Natural killer cell treated with Interleukin-12 subunit alpha and Interleukin-12 subunit beta and Interleukin-15 and Interleukin-18, amount 100 ng/mL, for 72 hours (primary cell): Measurements from ENCODE around the gene WDFY2. TPM values are rescaled to one million over a fixed set of nuclear protein-coding genes. Genes with fewer than 3 reads are reported as not detected.
A peak's percentile ranks its signal among the peaks of the same experiment; 100 is the strongest.

Source experiments
- ATAC-seq, 2 donors: fragments of 150-1000 bp; cut with Tn5 transposase in 1 of 2; sonication (Bioruptor Pico), chemical (Tn5 transposase) in 1 of 2; 2 replicates each; pipeline ENCODE4 v1.10.0; 2021
- DNase-seq: peaks from one replicate; pipeline ENCODE4 v3.0.0; 2022; ENCODE audit warnings: low spot score
- H3K27ac Mint-ChIP-seq, 2 donors: 1 replicate in 1 of 2; 2 replicates in 1 of 2; pipeline ENCODE4 v1.8.0; 2022; ENCODE audit warnings: mixed read lengths in 2 of 2, mild to moderate bottlenecking in 1 of 2, moderate library complexity in 1 of 2
- H3K27me3 Mint-ChIP-seq, 2 donors: 1 replicate in 1 of 2; 2 replicates in 1 of 2; pipeline ENCODE4 v1.8.0; 2022; ENCODE audit warnings: mixed read lengths in 2 of 2
- H3K36me3 Mint-ChIP-seq: one replicate; pipeline ENCODE4 v1.8.0; 2022; ENCODE audit warnings: mixed read lengths
- H3K4me1 Mint-ChIP-seq, 2 donors: 1 replicate in 1 of 2; 2 replicates in 1 of 2; pipeline ENCODE4 v1.8.0; 2022; ENCODE audit warnings: low read depth in 2 of 2, mixed read lengths in 2 of 2, mild to moderate bottlenecking in 1 of 2
- H3K4me3 Mint-ChIP-seq: one replicate; pipeline ENCODE4 v1.8.0; 2022; ENCODE audit warnings: mixed read lengths
- H3K9me3 Mint-ChIP-seq: 2 replicates; pipeline ENCODE4 v1.8.0; 2022; ENCODE audit warnings: mixed read lengths
- total RNA-seq, 2 donors: library from RNA; stranded (reverse); gene quantifications; one replicate each; pipeline ENCODE4 v1.2.3, GENCODE V29; 2022

Gene WDFY2
- total RNA-seq, 2 donors from 2014 or later, result 9.3 to 12.1 TPM

DNA sequence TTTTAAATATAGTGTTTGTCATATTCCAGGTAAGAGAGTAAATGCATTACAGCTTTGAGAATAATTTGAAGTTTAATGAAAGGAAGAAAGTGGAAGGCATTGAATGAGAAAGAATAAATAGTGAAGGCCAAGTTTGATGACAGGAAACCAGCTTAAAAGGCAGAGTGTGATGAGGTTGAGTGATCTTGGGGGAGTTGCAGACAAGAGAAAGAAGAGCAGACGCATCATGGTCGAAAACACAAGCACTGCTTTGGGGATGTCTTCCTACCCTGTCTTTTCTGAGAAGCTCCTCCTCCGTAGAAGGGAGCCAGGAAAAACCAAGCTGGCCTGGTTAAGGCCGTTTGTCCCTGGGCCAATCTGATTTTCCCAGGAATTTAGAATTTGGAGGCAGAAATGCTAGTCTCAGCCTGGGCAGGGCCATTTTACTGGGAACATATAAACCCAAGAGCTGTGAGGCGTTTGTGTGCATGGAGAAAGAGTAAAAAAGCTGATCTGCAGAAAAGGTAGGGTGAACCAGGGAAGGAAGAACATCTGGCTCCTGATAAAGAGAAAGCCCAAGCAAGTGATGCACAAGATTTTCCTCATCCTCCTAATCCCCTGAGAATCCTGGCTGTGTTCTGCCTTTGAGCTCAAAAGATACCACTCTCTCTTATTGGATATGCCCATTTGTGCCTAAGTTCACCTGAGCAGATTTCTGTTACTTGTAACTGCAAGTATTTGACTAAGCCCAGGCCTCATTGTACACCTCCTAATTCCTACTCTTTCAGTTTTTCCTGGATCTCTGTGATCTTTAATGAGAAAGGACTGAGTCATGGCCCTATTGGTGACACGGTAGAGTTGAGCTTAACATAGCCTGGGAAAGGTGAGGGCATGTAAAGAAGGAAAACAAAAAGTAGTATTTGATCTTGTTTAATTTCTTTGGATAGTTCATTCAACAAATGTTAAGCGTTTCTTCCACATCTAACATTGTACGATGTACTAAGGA is 80.0 kb downstream of the WDFY2 start:
- ATAC-seq, result no peak
- peaks cover 0 to 15% of the 10 kb centered on the region in 2 donors for H3K4me1 Mint-ChIP-seq
- H3K9me3 Mint-ChIP-seq, result no peaks in the 10 kb centered on the region
- peak overlapping the region in 1 of 2 donors; percentile 21 for H3K27ac Mint-ChIP-seq
- no peaks in the 10 kb centered on the region for H3K27me3 Mint-ChIP-seq
- no peaks in the 10 kb centered on the region for H3K36me3 Mint-ChIP-seq
- H3K4me3 Mint-ChIP-seq, result no peak overlapping the region
- DNase-seq, result no peak

- Mint-ChIP-seq H3K27ac (no peak overlapping the region), H3K36me3 (no peaks in the 10 kb centered on the region), H3K4me1 (peaks cover 7 to 21% of the 10 kb centered on the region in 2 donors), H3K4me3 (no peak overlapping the region), H3K9me3 (no peaks in the 10 kb centered on the region), H3K27me3 (no peaks in the 10 kb centered on the region)
- no peak for ATAC-seq
- no peak for DNase-seq
Measured at GRCh38 chr13:51665456-51665855, 81.2 kb downstream of the WDFY2 start.

DNA sequence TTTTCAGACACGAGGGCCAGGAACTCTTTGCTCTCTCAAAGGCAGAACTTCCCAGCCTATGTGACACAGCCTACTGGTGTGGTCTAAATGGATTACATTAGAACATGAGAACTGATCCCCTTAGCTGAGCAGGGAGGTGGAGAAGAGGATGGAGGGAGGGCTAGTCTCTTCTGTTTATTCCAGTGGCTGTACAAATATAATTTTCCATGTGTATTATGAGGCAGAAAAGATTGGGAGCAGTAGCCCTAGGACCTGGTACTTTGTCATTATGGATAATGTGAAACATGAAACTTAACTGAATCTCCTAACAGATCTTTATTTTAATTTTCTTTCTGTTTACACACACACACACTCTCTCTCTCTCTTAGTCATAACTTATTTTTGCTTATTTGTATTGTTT is 82.1 kb downstream of the WDFY2 start:
- peaks cover 7 to 22% of the 10 kb centered on the region in 2 donors for H3K4me1 Mint-ChIP-seq
- H3K4me3 Mint-ChIP-seq, result no peak overlapping the region
- H3K36me3 Mint-ChIP-seq, result no peaks in the 10 kb centered on the region
- peak overlapping the region in 1 of 2 donors; percentile 26 for H3K27ac Mint-ChIP-seq
- H3K9me3 Mint-ChIP-seq, result no peaks in the 10 kb centered on the region
- ATAC-seq, result no peak
- no peaks in the 10 kb centered on the region for H3K27me3 Mint-ChIP-seq
- DNase-seq, result no peak

DNA sequence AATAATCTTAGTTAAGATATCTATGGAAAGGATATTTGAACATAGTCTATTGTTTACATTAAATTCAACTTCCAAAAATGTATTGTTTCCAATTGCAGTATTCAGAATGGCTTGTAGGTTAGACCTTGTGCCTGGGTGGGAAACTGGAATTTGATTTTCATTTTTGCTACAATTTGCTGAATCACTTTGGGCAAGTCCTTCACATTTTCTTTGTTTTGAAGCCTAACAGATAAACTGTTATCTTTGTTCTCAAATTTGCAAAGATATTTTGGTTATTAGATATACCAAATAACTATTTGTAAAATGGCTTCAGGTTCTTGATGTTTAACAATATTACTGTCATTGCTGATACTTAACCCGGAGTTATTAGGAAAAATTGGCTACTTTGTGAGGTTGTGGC is 82.6 kb downstream of the WDFY2 start:
- ATAC-seq, result no peak
- H3K27ac Mint-ChIP-seq, result no peak overlapping the region

DNA sequence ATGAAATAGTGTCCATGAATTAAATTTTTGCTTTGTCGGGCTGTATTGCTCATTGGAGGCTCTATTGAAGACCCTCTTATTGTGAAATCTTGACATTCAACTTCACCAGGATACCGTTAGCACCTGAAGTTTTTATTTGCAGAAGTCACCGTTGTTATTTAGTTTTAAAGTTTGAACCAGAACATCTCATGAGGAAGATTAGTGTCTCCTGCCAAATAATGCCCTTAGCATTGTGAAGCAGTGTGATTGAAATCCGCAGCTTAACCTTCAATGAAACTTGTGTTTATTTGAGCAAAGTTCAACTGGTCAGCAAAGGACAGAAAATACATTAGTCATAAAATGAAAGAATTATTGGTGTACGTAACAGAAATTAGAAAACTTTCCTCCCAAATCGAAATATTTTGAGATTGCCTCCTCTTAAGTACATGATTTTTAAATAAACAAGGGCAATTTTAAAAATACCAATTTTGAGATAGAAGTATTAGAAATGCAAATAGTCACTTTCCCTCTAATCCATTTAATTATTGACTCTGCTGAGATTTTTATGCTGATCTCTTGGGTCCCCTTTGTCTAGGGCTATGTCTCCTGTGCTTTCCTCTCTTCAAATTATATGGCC is 84.4 kb downstream of the WDFY2 start:
- Mint-ChIP-seq H3K27ac (no peak overlapping the region), H3K4me3 (no peak overlapping the region), H3K27me3 (no peaks in the 10 kb centered on the region), H3K9me3 (peaks cover 6% of the 10 kb centered on the region), H3K4me1 (peaks cover 22 to 33% of the 10 kb centered on the region in 2 donors), H3K36me3 (peaks cover 5% of the 10 kb centered on the region)
- ATAC-seq (no peak), DNase-seq (no peak)

More for the DNA sequence above, 82.6 kb downstream of the WDFY2 start:
- no peak for DNase-seq
- H3K36me3 Mint-ChIP-seq, result no peaks in the 10 kb centered on the region
- H3K27me3 Mint-ChIP-seq, result no peaks in the 10 kb centered on the region
- H3K4me3 Mint-ChIP-seq, result no peak overlapping the region
- peaks cover 7 to 23% of the 10 kb centered on the region in 2 donors for H3K4me1 Mint-ChIP-seq
- no peaks in the 10 kb centered on the region for H3K9me3 Mint-ChIP-seq

GRCh38 chr13:51673165-51673564 is 88.9 kb downstream of the WDFY2 start:
- Mint-ChIP-seq H3K9me3 (peaks cover 6% of the 10 kb centered on the region), H3K27ac (peak overlapping the region in 1 of 2 donors; percentile 4), H3K27me3 (no peaks in the 10 kb centered on the region), H3K4me3 (peak overlapping the region; percentile 23), H3K4me1 (peaks cover 25 to 27% of the 10 kb centered on the region in 2 donors), H3K36me3 (peaks cover 5% of the 10 kb centered on the region)
- no peak for DNase-seq
- no peak for ATAC-seq

DNA sequence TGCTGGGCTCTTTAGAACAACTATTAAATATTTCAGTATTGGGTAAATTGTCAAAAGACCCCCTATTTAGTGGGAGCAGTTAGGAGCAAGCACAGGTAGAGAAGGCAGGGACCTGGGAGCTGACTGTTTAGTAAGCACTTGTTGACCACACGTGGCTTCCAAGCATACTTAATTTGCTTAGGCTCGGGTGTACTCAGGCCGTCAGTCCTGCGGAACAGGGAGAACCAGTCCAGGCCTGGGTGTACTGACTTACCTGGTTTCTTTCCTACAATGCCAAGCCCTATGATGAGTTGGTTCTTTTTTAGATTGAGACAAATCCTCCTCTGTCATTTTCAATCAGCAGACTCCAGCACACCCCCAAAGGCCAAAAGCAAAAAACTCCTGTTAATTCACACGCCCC is 90.0 kb downstream of the WDFY2 start:
- Mint-ChIP-seq H3K36me3 (peaks cover 5% of the 10 kb centered on the region), H3K27ac (peak overlapping the region in 1 of 2 donors; percentile 44), H3K9me3 (peaks cover 6% of the 10 kb centered on the region), H3K4me1 (peaks cover 25 to 27% of the 10 kb centered on the region in 2 donors), H3K27me3 (no peaks in the 10 kb centered on the region), H3K4me3 (no peak overlapping the region)
- DNase-seq, result no peak
- no peak for ATAC-seq

DNA sequence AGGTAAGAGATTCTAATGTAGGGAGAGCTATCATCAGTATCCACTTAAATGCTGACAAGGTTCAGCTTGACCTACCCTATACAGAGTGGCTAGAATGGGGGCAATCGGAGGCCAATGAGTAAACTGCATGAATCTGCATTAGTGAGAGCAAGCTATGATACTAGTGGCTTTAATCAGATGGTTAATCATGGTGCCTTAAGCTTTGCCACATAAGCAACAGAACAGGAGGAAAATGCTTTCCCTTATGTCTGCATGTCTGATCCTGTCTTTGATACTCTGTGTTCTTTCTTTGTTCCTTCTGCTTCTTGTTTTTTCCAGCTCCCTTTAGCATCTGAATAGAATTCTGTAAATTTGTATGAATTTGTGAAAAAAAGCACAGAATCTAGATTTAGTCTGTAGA is 91.1 kb downstream of the WDFY2 start:
- H3K27me3 Mint-ChIP-seq, result no peaks in the 10 kb centered on the region
- H3K36me3 Mint-ChIP-seq, result peaks cover 5% of the 10 kb centered on the region

DNA sequence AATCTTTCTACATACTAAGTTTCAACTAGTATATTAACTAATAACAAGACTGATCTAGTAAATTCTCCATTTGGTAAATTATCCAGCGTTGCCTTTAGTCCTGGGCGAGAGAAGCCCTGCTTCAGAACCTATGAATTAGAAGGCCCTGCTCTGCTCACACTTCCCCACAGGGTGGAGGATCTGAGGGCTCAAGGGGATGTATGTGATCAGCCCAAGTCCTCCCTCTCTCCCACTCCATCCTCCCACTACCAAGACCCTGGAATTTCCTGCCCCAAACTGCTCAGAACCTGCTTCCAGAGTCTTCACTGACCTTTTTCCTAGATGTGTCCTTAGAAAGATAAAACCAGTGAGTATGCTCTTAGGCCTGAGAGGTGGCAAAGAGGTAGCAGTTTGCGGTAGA is 91.6 kb downstream of the WDFY2 start:
- ATAC-seq, result no peak
- peaks cover 5% of the 10 kb centered on the region for H3K36me3 Mint-ChIP-seq
- peaks cover 6% of the 10 kb centered on the region for H3K9me3 Mint-ChIP-seq
- no peaks in the 10 kb centered on the region for H3K27me3 Mint-ChIP-seq
- H3K4me1 Mint-ChIP-seq, result peaks cover 19 to 20% of the 10 kb centered on the region in 2 donors
- H3K27ac Mint-ChIP-seq, result peak overlapping the region in 1 of 2 donors; percentile 44
- H3K4me3 Mint-ChIP-seq, result no peak overlapping the region
- DNase-seq, result no peak

More for the DNA sequence above, 91.1 kb downstream of the WDFY2 start:
- no peak for DNase-seq
- Mint-ChIP-seq H3K4me3 (no peak overlapping the region), H3K4me1 (peaks cover 19 to 20% of the 10 kb centered on the region in 2 donors), H3K27ac (peak overlapping the region in 1 of 2 donors; percentile 44), H3K9me3 (peaks cover 6% of the 10 kb centered on the region)
- ATAC-seq, result no peak

GRCh38 chr13:51676739-51677138 is 92.5 kb downstream of the WDFY2 start:
- DNase-seq, result no peak
- H3K4me3 Mint-ChIP-seq, result no peak overlapping the region
- ATAC-seq, result no peak
- H3K27ac Mint-ChIP-seq, result peak overlapping the region in 1 of 2 donors; percentile 26
- peaks cover 20% of the 10 kb centered on the region in 2 donors for H3K4me1 Mint-ChIP-seq
- peaks cover 6% of the 10 kb centered on the region for H3K9me3 Mint-ChIP-seq
- H3K36me3 Mint-ChIP-seq, result peaks cover 5% of the 10 kb centered on the region
- H3K27me3 Mint-ChIP-seq, result no peaks in the 10 kb centered on the region

DNA sequence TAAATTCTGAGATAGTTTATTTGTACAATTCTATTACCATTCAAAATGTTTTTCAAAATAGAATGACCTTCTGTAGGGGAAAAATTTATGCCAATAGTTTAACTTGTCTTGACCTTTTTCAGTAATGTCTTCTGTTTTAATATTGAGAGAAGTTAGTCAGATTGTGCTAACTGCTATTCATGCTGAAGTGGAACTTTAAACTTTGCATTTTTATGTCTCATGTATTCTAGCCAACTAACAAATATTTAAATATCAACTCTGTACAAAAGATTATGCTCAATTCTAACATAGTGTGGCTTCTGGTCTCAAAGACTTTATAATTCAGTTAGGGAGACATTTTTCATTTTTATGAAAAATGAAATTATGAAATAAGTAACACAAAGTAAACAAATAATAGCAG is 94.2 kb downstream of the WDFY2 start:
- no peak overlapping the region for H3K27ac Mint-ChIP-seq
- DNase-seq (no peak), ATAC-seq (no peak)
- H3K9me3 Mint-ChIP-seq, result no peaks in the 10 kb centered on the region
- no peak overlapping the region for H3K4me3 Mint-ChIP-seq
- no peaks in the 10 kb centered on the region for H3K27me3 Mint-ChIP-seq
- H3K36me3 Mint-ChIP-seq, result no peaks in the 10 kb centered on the region
- H3K4me1 Mint-ChIP-seq, result peaks cover 7 to 10% of the 10 kb centered on the region in 2 donors

DNA sequence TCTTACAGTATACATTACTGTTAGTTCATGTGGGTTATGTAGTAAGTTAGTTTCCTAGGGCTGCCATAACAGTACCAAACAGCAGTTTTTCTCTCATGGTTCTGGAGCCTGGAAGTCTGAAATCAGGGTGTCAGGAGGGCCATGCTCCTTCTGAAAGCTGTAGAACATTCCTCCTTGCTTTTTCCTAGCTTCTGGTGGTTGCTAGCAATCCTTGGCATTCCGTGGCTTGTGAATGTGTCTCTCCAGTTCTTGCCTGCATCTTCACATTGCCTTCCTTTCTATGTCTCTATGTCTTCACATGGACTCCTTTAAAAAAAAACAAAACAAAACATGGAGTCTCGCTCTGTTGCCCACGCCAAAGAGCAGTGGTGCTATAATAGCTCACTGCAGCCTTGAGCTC is 95.4 kb downstream of the WDFY2 start:
- ATAC-seq (no peak), DNase-seq (no peak)
- Mint-ChIP-seq H3K9me3 (no peaks in the 10 kb centered on the region), H3K4me1 (peaks cover 0 to 5% of the 10 kb centered on the region in 2 donors), H3K4me3 (no peak overlapping the region), H3K27ac (no peak overlapping the region), H3K36me3 (no peaks in the 10 kb centered on the region), H3K27me3 (no peaks in the 10 kb centered on the region)

DNA sequence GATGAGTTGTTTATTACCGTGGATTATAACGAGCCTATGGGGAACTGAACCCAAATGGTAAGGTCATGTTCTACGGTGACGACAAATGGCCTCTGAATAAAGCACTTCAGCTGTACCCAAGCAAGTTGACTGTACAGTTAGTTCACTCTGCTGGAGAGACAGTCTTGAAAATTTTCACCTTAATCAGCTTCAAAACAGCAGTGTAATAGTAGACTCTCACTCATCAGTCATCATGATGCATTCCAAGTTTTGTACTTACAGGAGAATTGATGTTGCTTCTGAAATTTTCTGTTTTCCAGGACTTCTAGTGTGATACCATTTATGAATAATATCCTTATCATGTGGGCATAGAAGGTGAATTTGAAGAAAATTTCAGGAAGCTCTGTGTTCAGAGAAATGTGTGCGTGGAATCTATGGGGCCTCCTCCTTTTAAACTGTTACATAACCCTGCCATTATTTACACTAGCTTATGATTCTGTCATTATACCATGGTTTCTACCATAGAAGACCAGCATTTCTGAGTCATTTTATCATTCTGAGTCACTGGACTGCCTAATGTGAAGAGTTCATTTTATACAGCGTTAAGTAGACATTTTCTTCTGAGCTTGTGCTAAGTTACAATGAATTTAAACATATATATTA is 96.9 kb downstream of the WDFY2 start:
- Mint-ChIP-seq H3K36me3 (no peaks in the 10 kb centered on the region), H3K9me3 (no peaks in the 10 kb centered on the region), H3K4me1 (peaks cover 0 to 5% of the 10 kb centered on the region in 2 donors), H3K27ac (no peak overlapping the region), H3K4me3 (no peak overlapping the region), H3K27me3 (no peaks in the 10 kb centered on the region)
- DNase-seq, result no peak
- ATAC-seq, result peak in 1 of 2 donors; percentile 82
